Activated CD4-positive, alpha-beta memory T cell treated with anti-CD3 and anti-CD28 coated beads for 36 hours (primary cell): ENCODE measurements around the gene ASIC1. TPM values are rescaled to one million over a fixed set of nuclear protein-coding genes. Genes with fewer than 3 reads are reported as not detected.

Experiments used
- CTCF ChIA-PET: fragments of 350-600 bp; sonication (Branson Sonifier 250); formaldehyde crosslinking; loops from one replicate; lab custom pipeline; 2021; ENCODE audit warnings: antibody characterized with exemption, inconsistent platforms; lab: Charles Lee
- POLR2A ChIA-PET: fragments of 350-600 bp; sonication (Branson Sonifier 250); formaldehyde crosslinking; loops from one replicate; lab custom pipeline; 2021; ENCODE audit warnings: antibody characterized with exemption; lab: Charles Lee
- DNase-seq: peaks from one replicate; pipeline ENCODE4 v3.0.0-alpha.2; 2020
- H3K27ac Mint-ChIP-seq: one replicate; pipeline ENCODE4 v1.8.0; 2021; ENCODE audit warnings: mixed read lengths
- H3K27me3 Mint-ChIP-seq: one replicate; pipeline ENCODE4 v1.8.0; 2021; ENCODE audit warnings: mixed read lengths
- H3K36me3 Mint-ChIP-seq: one replicate; pipeline ENCODE4 v1.8.0; 2021; ENCODE audit warnings: mixed read lengths
- H3K4me1 Mint-ChIP-seq: one replicate; pipeline ENCODE4 v1.8.0; 2021; ENCODE audit warnings: low read depth, mixed read lengths
- H3K4me3 Mint-ChIP-seq: one replicate; pipeline ENCODE4 v1.8.0; 2021; ENCODE audit warnings: mild to moderate bottlenecking, mixed read lengths
- H3K9me3 Mint-ChIP-seq: one replicate; pipeline ENCODE4 v1.8.0; 2021; ENCODE audit warnings: mixed read lengths
- intact Hi-C: fragments of 100-400 bp; cut with micrococcal nuclease; formaldehyde crosslinking; loops from one replicate; pipeline ENCODE4 v1.15.1; 2023
- total RNA-seq, 2 experiments: library from RNA; stranded (reverse); gene quantifications; one replicate each; pipeline ENCODE4 v1.2.3, GENCODE V29; 2021

ASIC1 gene
- total RNA-seq, 2 experiments from 2014 or later, result 1.1 to 1.6 TPM

DNA sequence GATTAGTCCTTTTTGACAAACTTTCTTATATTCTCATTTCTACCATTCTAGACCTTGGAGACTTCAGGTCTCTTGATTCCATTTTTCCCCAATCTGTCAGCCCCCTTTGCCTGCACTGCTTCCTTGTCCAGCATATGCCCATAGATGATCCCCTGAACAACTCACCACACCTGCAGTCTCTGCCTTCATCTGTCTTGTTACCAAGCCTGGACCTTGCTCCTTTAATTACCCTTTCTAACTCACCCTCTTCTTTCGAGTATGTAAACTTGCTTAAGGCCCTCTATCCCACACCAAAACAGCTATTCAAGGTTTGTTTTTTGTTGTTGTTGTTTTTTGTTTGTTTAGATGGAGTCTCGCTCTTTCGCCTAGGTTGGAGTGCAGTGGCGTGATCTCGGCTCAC is 64.2 kb downstream of the ASIC1 start:
- H3K4me1 Mint-ChIP-seq, result peaks cover 21% of the 10 kb centered on the region
- peaks cover 13% of the 10 kb centered on the region for H3K36me3 Mint-ChIP-seq
- ChIA-PET POLR2A (interaction anchor here (1.5 kb wide), 1 partner anchor 10 kb away, joined by 5 read pairs; the partner anchor contains the start of gene COX14), CTCF (interaction anchor here (1.7 to 3.0 kb wide), 2 partner anchors 10 to 11 kb away, joined by 5 to 21 read pairs; partner anchors contain the start of gene COX14)
- no peaks in the 10 kb centered on the region for H3K9me3 Mint-ChIP-seq
- intact Hi-C loops, result no loop called here
- no peak for DNase-seq
- no peak overlapping the region for H3K27ac Mint-ChIP-seq
- H3K4me3 Mint-ChIP-seq, result no peak overlapping the region
- no peaks in the 10 kb centered on the region for H3K27me3 Mint-ChIP-seq

DNA sequence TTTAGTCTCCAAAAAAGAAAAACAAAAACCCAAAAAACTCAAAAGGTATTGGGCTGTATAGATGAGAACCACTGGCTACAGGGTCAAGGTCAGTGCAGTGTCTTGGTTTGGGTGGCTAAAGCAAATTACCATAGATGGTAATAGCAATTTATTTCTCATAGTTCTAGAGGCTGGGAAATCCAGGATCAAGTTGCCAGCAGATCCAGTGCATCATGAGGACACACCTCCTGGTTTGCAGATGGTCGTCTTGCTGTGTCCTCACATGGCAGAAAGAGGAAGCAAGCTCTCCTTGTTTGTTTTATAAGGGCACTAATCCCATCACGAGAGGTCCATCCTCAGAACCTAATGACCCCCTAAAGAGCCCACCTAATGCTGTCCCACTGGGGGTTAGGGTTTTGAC is 65.8 kb downstream of the ASIC1 start:
- intact Hi-C loops, result no loop called here
- no peaks in the 10 kb centered on the region for H3K27me3 Mint-ChIP-seq
- peaks cover 20% of the 10 kb centered on the region for H3K36me3 Mint-ChIP-seq
- no peak overlapping the region for H3K4me3 Mint-ChIP-seq
- peaks cover 14% of the 10 kb centered on the region for H3K4me1 Mint-ChIP-seq
- no peak overlapping the region for H3K27ac Mint-ChIP-seq
- no peaks in the 10 kb centered on the region for H3K9me3 Mint-ChIP-seq
- DNase-seq, result no peak
- ChIA-PET CTCF (interaction anchor here (1.2 to 2.4 kb wide), 3 partner anchors 9 to 53 kb away, joined by 3 to 13 read pairs (median 4); no protein-coding TSS in a partner anchor), POLR2A (interaction anchor here (0.6 to 1.5 kb wide), 2 partner anchors 11 to 290 kb away, joined by 3 to 5 read pairs; partner anchors contain the start of gene COX14)

DNA sequence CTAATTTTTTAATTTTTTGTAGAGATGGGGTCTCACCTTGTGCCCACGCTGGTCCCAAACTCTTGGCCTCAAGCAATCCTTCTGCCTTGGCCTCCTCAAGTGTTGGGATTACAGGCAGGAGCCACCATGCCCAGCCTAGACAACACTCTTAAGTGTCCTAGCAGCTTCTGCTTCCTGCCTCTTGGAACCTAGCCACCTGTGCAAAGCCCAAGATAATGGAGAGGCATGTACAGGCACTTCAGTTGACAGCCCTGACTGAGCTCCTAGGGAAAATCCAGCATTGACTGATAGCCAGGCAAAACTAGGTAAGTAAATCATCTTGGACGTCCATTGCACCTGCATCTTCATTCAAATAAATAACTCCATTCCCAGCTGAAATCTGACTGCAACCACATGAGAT is 70.2 kb downstream of the ASIC1 start:
- Mint-ChIP-seq H3K36me3 (peaks cover 33% of the 10 kb centered on the region), H3K27me3 (no peaks in the 10 kb centered on the region), H3K27ac (no peak overlapping the region)

DNA sequence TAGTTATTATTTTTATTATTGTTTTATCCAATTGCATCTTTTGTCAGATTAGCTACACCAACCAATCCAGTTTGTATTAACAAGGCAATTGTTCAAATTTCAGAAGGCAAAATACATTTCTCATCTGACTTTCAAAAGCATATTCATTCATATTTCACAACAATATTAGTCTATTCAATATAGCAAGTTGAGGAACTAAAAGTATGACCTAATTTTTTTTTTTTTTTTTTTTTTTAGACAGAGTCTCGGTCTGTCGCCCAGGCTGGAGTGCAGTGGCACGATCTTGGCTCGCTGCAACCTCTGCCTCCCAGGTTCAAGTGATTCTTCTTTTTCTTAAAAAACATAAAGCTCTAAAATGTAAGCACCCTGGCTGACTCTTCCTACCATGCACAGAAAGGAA is 71.9 kb downstream of the ASIC1 start:
- POLR2A ChIA-PET, result interaction anchor here (0.7 to 2.6 kb wide), 2 partner anchors 17 to 1054 kb away, joined by 3 to 12 read pairs; partner anchors contain the start of gene COX14
- no peak for DNase-seq
- Mint-ChIP-seq H3K36me3 (peaks cover 35% of the 10 kb centered on the region), H3K27me3 (no peaks in the 10 kb centered on the region), H3K4me1 (peaks cover 15% of the 10 kb centered on the region), H3K4me3 (no peak overlapping the region), H3K9me3 (no peaks in the 10 kb centered on the region), H3K27ac (no peak overlapping the region)
- CTCF ChIA-PET, result interaction anchor here (0.6 to 10.0 kb wide), 6 partner anchors 9 to 162 kb away, joined by 3 to 128 read pairs (median 6); partner anchors contain the start of gene COX14
- intact Hi-C loops, result no loop called here

More for the DNA sequence above, 70.2 kb downstream of the ASIC1 start:
- intact Hi-C loops, result no loop called here
- DNase-seq, result no peak
- Mint-ChIP-seq H3K4me1 (peaks cover 14% of the 10 kb centered on the region), H3K9me3 (no peaks in the 10 kb centered on the region), H3K4me3 (no peak overlapping the region)
- POLR2A ChIA-PET, result interaction anchor here (2.6 kb wide), 1 partner anchor 16 kb away, joined by 12 read pairs; the partner anchor contains the start of gene COX14
- CTCF ChIA-PET, result interaction anchor here (2.2 to 10.0 kb wide), 2 partner anchors 14 to 48 kb away, joined by 8 to 128 read pairs; partner anchors contain the start of gene COX14

DNA sequence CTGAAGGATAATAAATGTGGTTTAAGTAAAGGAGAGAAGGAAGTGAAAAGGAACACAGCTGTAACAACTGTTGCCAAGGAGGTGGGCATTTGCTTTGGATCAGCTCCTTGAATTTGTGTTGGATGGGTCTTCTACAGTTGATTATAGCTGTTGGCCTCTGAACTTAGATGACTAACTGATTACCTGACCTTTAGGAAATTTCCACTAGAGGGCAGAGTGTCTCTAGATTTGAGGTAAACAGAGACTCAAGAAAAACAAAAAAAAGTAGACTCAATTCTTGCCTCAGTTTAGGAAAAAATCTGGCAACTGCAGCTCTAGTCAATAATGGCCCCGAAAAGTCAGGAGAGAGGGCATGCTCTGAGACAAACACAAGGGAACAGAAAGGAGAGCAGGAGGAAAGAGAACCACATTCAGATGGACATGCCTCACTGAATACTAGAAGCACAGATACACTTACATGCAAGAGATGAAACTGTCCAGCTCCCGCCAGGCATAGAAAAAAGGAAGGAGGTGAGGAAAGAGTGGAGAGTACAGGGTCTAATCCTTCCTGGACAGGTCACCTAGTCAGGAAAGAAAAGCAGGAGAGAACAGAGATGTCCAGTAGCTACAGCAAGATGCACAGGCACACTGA is 75.2 kb downstream of the ASIC1 start:
- intact Hi-C loops, result loop anchor here (1.0 kb wide), 1 partner anchor 43 kb away; no protein-coding TSS in a partner anchor
- H3K36me3 Mint-ChIP-seq, result peaks cover 39% of the 10 kb centered on the region
- POLR2A ChIA-PET, result interaction anchor here (0.5 kb wide), 1 partner anchor 8 kb away, joined by 3 read pairs; no protein-coding TSS in a partner anchor

More for the DNA sequence above, 75.2 kb downstream of the ASIC1 start:
- peak overlapping the region; percentile 55 for H3K27ac Mint-ChIP-seq
- CTCF ChIA-PET, result interaction anchor here (0.6 to 10.0 kb wide), 44 partner anchors 9 to 932 kb away, joined by 3 to 128 read pairs (median 5); partner anchors contain the start of genes CERS5 and COX14
- peaks cover 6% of the 10 kb centered on the region for H3K4me1 Mint-ChIP-seq
- no peak for DNase-seq
- no peaks in the 10 kb centered on the region for H3K9me3 Mint-ChIP-seq
- H3K27me3 Mint-ChIP-seq, result no peaks in the 10 kb centered on the region
- H3K4me3 Mint-ChIP-seq, result no peak overlapping the region

Other genes starting within 250 kb of the ASIC1 start
- gene NCKAP5L, start 229.2 kb upstream of the ASIC1 start, total RNA-seq, result 1 to 10 TPM; 2.9 to 3.0 TPM
- 1 to 10 TPM; 5.8 to 6.1 TPM for gene BCDIN3D, start 214.5 kb upstream of the ASIC1 start, total RNA-seq
- gene FAIM2, start 153.7 kb upstream of the ASIC1 start, total RNA-seq, result 1 to 10 TPM; 1.7 to 2.1 TPM
- not detected for gene AQP2, start 106.9 kb upstream of the ASIC1 start, total RNA-seq
- gene AQP5, start 95.7 kb upstream of the ASIC1 start, total RNA-seq, result not detected
- not detected for gene AQP6, start 84.6 kb upstream of the ASIC1 start, total RNA-seq
- 100 to 1,000 TPM; 145 to 152 TPM for gene RACGAP1, start 32.1 kb upstream of the ASIC1 start, total RNA-seq
- 10 to 100 TPM; 56.1 to 56.3 TPM for gene SMARCD1, start 27.7 kb downstream of the ASIC1 start, total RNA-seq
- under 1 TPM; 0.10 to 0.34 TPM for gene GPD1, start 46.4 kb downstream of the ASIC1 start, total RNA-seq
- gene COX14, start 54.6 kb downstream of the ASIC1 start, total RNA-seq, result 10 to 100 TPM; 46.1 to 48.7 TPM
- 10 to 100 TPM; 59.5 to 63.0 TPM for gene CERS5, start 109.8 kb downstream of the ASIC1 start, total RNA-seq
- 100 to 1,000 TPM; 115 to 117 TPM for gene LIMA1, start 225.9 kb downstream of the ASIC1 start, total RNA-seq